Measurements from ENCODE around the gene PPP1R12A.
A peak's percentile ranks its signal among the peaks of the same experiment; 100 is the strongest.

PPP1R12A gene

DNA sequence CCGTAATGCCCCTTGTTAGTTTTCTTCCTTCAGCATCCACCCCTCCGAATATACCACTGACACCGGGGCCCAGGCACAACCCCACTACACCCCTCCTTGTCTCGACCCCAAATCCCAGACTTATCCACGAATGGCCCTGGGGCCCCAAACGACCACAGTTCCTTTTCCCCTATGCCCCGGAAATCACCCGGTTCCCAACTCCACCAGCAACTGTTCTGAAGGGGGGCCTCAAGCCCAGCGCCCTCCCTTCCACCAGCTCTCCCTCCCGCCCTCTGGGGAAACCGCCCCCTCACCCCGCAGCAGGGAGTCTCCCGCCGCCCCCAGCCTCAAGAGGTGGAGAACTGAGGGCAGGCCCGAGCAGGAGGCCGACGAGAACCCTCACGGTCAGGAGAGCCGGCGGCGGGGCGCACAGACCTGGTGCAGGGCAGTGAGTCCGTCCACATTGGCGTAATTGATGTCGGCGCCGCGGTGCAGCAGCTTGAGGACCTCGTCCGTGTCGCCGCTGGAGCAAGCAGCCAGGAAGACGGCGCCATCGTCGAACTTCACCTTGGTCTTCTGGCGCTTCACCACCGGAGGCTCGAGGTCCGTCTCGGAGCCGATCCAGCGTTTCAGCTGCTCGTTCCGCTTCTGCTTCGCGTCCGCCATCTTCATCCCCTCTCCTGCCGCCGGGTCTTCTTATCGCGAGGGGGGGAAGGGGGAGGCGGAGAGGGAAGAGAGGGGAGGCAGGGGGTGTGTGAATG is 446 bp downstream of the PPP1R12A start:
- no peak for DNase-seq

DNA sequence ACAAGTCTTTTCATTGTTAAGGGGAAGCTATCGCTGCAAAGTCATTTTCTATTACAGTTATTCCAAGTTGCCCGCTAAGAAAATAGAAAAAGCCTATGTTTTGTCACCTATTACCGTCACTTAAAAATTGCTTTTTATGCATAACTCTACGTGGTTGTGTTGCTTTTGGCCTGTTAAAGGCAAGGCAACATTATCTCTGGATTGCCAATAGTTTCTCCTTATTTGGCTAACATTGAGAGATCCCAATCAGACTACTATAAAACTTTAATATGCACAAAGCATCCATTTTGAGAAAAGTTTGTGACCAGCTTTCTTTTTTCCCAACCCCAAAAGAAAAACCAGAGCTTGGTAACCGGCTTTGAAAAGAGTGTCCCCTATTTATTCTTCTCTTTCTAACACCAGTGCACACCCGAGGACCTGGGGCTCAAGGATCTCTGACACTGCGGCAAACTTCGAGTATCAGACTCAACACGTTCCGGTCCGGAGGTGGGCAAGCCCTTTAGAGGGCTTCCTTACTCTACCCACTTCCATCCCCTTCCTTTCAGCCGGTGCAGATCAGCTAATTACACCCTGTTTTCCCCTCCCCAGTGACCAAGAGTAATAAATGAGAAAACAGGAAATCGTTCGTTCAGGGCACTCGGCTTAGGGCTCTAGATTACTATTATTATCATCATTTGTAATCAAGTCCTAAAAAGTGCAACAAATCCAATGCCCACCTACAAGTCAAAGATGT is 1.2 kb downstream of the PPP1R12A start:
- no peak for DNase-seq

DNA sequence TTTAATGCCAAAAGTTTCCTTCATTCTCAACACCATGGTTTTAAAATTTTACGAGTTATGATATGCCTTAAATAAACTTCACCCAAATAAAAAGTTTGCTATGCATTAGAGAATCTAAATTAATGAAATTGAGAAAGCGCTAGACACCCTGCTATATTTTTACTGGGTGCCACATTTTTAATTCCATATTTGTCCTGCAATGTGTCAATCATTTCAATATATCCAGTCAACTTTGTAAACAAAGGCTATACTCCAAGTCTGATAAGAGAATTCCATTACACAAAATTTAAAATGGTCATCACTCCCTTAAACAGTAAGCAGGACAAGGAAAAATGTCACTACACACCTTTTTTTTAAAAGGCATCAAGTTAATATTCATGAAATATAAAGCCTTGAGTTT is 1.9 kb downstream of the PPP1R12A start:
- DNase-seq = no peak

DNA sequence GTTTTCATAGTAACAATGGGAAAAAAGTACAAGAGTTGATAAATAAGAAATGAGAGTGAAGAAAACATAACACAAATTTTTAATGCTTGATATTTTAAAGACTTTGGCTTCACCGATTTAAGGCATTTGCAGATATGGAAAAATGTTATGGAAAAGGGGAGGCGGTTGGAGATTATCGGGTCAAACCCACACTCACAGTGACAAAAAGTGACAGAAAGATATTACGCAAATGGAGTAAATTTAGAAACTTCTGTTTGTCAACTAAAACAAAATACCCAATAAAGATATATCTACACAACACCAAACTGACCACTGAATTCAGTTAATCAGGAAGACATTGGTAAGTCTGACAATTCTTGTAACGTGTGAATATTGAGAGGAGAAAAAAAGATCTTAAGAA is 2.5 kb downstream of the PPP1R12A start:
- DNase-seq = no peak

DNA sequence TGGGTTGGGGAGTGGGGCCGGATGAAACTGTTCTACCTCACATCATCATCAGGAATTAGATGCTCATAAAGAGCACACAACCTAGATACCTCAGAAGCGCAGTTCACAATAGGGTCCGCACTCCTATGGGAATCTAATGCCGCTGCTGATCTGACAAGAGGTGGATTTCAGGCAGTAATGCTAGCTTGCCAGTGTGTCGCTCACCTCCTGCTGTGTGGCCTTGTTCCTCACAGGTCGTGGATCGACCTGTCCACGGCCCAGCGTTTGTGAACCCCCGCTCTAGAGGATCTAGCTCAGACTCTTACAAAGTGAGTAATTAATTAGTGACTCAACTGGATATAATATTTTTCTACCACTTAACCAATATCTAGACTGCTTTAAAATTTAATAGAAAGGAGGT is 5.8 kb downstream of the PPP1R12A start:
- DNase-seq = no peak

DNA sequence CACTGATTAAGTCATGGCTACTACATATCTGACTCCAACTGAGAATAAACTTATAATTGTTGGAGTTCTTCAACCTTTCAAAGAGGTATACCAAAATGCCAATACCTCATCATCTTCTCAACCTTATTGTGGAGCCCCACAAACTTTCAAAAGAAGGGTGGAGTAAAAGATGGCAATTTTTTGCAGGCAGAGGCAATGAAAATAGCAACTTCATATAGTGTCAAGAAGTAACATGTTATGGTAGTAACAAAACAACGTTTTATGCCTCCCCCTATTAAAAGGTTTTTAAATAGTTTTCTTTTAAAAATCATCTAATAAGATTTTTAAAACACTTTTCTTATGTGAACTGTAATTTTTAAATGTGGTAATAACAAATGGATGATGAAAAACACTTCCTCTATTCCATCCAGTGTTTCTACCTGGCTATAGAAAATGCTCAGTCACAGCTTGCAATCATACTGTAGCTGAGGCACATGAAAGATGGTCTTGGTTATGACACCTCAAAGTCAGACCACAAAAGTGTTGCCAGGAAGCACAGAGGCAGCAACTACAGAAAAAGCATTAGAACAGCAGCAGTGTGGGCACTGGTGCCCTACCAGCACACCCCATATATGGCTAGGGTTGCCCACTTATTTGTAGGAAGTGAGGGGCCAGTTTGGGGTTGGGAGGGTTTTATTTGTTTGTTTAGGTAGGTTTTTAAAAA is 7.0 kb downstream of the PPP1R12A start:
- DNase-seq = no peak

DNA sequence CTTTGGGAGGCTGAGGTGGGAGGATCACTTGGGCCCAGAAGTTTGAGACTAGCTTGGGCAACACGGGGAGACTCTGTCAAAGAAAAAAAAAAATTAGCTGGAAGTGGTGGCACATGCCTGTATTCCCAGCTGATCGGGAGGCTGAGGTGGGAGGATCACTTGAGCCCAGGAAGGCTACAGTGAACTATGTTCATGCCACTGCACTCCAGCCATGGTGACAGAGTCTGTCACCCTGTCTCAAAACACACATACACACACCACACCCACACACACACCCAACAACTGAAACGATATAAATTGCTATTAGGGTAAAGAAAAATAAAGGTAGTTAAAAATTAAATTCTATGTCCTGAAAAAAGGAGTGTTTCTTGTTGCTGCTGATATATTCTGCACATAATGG is 7.9 kb downstream of the PPP1R12A start:
- no peak for DNase-seq

DNA sequence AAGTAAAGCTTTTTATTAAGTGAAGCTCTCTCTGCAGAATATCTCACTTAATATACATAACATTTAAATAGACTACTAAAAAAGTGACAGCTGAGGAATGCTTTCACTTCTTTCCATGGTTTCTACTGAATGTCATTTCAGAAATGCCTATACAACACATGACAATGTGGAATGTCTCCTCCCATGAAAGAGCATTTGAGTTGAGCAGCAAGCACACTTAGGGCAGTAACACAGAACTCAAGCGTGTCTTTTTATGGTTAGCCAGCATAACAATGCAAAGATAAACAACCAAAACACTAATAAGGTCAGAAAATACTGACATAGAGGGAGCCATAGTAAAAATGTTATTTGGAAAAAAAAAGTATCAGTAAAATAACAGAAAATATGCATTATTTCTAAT is 9.4 kb downstream of the PPP1R12A start:
- no peak for DNase-seq

DNA sequence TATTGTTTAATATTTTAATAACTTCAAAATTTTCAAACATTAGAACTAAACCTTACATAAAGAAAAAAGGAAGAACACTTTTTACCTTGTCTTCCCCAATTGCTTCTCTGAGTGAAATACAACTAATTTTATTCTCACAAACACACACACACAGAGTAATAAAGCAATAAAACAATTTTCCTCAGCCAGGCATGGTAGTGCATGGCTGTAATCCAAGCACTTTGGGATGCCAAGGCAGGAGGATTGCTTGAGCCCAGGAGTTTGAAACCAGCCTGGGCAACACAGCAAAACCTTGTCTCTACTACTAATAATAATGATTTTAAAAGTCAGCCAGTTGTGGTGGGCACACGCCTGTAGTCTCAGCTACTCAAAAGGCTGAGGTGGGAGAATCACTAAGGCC is 13.1 kb downstream of the PPP1R12A start:
- DNase-seq = no peak

DNA sequence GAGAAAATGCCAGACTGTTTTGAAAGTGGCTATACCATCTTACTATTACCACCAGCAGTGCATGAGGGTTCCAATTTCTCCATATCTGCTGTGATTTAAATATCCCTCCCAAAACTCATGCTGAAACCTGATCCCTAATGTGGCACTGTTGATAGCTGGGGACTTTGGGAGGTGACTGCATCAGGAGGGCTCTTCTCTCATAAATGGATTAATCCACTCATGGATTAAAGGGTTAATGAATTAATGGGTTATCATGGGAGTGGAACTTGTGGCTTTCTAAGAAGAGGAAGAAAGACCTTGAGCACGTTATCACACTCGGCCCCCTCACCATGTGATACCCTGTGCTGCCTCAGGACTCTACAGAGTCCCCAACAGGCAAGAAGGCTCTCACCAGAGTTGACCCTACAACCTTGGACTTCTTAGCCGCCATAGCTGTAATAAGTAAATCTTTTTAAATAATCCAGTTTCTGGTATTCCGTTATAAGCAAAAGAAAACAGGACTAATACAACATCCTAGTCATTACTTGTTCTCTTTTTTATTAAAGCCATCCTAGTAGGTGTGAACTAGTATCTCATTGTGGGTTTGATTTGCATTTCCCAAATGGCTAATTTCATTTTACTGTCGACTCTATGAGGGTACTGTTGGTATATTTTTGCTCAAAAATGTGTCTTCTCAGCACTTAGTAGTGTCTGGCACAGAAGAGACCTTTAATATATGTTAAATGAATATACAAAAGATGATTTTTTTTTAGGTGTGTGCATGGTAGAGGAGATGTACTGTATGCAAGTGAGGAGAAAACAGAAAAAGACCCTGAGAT is 14.3 kb downstream of the PPP1R12A start:
- peak; percentile 56 for DNase-seq

DNA sequence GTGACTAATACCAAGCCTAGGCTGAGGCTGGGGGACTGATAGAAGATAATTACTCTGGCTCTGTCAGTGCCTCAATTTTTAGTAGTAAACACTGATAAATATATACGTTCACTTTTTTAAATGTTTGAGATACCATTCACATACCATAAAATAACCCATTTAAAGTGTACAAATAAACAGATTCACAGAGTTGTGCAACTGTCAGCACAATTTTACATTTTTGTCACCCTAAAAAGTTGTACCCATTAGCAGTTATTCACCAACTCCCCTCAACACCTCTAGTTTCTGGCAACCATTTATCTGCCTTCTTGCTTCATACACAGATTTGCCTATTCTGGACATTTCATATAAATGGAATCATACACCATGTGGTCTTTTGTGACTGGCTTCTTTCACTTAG is 15.1 kb downstream of the PPP1R12A start:
- DNase-seq = no peak

DNA sequence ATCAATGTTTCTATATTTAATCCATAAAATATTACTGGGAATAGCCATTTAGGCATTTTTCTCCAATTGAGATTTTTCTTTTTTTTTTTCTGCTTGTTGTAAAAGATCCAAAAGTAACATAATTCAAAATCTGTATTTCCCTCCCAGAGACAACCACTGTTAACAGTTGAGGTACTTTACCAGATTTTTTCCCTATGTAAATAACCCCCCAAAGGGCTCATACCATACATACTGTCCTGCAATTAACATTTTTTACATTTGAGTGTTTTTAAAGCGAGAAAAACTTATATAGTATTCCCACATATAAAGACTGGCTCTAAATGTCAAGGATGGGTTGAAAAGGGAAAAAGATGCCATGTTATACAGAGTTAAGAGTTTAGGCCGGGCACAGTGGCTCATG is 18.1 kb downstream of the PPP1R12A start:
- no peak for DNase-seq

DNA sequence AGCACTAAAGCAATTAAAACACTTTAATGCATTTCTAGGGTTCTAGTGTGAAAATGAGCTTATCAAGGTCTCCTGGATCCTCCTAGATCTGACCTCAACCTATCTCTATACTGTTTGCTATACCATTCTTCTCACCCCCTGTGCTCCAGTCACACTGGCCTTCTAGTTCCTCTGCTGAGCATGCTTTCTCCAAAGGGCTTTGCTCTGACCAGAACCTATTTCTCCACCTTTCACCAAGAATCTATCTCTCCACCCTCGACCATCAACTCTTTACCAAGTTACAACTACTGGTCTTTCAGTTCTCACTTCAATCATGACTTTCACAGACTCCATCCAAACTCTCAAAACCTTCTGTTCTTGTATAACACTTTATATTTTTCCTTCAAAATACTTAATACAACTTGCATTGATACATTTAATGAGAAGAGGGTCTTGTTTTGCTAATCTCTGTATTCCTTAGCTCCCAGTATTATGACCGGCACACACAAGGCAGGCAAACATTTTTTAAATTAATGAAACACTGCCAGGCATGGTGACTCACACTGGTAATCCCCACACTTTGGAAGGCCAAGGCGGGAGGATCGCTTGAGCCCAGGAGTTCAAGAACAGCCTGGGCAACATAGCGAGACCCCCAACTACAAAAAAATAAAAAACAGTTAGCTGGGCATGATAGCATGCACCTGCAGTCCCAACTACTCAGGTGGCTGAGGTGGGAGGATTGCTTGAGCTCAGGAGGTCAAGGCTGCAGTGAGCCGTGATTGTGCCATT is 22.8 kb downstream of the PPP1R12A start:
- no peak for DNase-seq

DNA sequence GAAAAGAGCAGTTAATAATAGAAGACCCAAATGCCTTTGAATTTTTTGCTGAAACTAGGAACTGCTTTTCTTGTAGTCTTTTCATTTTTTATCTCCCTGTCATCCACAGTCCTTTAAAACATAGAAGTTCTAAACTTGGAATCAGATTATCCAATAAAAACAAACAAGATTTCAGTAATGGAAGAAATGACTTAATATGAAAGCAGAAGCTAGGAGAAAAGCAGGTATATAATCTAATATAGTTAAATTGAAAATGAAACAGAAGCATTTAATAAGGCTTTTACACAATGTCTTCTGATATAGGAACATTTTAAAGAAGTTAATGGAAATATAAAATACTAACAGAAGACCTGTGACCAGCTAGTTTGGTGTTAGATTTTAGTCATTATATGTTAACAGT is 26.5 kb downstream of the PPP1R12A start:
- no peak for DNase-seq

DNA sequence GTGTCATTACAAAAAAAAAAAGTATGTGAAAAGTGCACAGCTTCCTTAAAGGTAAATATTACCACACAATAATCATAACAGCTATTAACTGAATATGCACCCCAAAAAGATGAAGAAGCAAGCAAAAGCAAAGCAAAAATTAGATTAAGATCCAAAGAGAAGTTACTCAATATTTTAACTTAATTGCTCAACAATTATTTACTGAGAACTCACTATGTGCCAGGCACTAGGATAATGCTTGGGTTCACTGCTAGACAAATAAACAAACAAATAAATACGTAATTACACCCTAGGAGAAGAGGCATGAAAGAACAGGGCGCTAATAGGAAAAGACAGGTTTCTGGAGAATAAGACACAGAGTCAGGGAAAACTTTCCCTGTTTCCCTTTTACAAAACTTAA is 33.4 kb downstream of the PPP1R12A start:
- DNase-seq = no peak

DNA sequence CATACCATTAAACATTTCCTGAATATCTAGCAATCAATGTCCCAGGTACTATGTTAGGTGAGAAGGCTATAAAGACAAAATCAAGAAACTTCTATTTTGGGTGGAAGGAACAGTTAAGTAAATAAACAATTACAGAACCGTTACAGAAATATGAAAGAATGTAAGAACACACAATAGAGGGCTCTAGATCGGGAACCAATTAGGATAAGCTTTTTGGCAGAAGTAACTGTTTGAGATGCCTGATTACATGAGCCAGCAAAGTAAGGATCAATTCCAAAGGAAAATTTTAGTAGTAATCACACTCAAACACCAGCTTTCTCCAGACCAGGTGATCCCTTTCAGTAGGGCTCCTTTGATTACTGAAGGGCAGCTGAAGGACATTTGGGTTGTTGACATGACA is 33.9 kb downstream of the PPP1R12A start:
- DNase-seq = no peak

DNA sequence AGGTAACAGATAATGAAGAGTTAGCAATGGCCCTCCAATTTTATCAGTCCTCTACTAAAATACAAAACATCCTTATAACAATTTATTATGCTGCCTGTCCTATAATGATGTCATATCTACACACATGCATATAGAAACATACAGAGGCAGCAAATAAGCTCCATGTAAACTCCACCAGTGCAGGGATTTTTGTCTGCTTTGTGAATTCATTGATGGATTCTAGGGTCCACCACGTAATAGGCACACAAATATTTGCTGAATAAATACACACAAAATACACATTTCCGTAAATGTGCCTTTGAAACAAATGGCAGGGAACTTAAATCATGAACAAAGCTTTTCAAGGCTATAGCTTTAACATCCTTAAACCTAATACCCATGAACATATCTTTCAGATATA is 34.7 kb downstream of the PPP1R12A start:
- no peak for DNase-seq

DNA sequence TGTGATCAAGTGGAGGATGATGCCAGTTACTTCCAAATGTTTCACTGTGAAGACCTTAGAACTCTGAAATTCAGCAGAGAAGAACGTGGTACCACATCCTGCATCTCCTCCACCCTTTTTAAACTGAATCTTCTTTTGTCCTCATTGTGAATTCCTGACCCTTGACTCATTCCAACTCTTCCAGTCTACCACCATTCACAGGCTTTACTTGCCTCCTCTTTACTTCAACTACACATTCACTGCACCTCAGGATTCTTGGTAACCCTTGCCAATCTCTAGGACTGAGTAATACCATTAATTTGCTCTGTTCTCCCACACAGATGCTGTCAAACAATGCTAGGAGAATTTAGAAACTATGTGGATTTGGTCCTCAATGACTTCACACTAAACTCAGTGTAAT is 37.3 kb downstream of the PPP1R12A start:
- DNase-seq = no peak

DNA sequence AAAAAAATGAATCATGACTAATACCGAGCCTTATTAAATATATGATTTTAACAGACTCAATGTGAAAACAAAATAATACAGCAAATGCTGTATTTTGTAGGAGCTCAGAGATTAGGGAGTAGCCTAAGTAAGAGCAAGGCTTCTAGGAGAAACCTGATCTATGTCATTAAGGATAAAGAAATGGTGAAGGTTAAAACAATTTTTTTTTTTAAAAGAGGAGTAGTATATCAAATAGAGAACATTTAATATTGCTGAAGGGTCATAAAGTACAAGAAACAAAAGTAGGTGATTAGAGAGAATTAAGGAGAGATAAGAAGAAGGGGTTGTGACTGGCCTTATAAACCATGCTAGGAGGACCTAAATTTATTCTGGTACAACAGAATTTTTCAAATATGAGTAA is 39.1 kb downstream of the PPP1R12A start:
- no peak for DNase-seq

DNA sequence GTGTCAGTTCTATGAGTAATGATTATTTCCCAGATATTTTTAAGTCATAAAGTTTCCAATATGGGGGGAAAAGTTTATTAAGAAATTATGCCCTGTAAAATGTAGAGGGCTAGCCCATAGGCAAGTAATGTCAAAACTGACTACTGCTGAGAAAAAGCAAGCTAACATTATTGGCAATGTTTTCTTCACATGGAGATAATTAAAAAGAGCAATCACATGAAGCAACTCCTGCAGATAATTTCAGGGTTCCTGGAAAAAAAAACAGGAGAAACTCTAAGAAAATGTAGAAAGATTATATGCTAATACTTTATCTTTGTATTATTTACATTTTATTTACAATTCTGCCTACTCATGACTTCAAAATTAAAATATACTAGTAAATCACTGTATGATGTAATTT is 39.8 kb downstream of the PPP1R12A start:
- DNase-seq = no peak

DNA sequence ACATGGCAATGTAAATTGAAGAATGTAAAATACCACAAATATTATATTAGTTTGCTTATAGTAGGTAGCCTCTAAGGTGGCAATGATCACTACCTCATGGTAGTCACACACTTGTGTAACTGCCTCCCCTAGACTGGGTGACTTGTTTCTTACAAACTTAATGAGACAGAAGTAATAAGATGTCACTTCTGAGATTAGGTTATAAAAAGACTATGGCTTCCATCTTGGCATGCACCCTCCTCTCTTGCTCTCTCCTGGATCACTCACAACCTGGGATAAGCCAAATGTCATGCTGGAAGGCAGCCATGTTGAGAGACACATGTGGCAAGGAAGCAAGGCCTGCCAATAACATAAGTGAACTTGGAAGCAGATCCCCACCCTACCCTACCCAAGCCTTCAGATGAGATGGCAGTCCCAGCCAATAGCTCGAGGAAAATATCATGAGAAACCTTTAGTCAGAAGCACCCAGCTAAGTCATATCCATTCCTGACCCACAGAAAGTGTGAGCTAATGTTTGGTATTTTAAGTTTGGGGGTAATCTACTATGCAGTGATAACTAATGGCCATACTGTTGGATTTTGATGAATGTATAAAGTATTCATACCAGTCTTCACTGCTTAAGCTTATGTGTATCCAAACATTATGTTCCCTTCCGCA is 43.3 kb downstream of the PPP1R12A start:
- DNase-seq = no peak

DNA sequence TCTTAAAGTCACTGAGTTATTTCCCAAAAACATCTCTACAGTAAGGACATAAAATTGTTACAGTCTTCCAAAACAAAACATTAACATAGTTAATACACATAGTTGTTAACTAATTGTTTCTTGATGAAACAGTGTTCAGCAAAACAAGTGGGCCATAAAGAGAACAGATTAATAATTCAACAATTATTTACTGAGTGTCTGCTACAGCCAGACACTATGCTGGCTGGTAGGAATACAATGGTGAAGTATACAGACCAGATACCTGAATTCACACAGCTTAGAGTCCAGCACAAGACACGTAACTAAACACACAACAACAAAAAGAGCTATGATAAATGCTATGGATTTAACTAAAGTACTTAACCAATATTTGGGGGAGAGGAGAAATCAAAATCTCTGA is 47.0 kb downstream of the PPP1R12A start:
- no peak for DNase-seq
